Jurkat, Clone E6-1 (cell line): ENCODE data around the gene LIPC.

Experiments used
- DNase-seq: peaks from one replicate; pipeline ENCODE4 v3.0.0-alpha.2; 2011; ENCODE audit warnings: low read depth, low spot score
- H3K4me3 ChIP-seq: 2 replicates; pipeline ENCODE4 v1.5.1; 2011; ENCODE audit warnings: mild to moderate bottlenecking, low read length, control low read depth, moderate library complexity

Gene LIPC

GRCh38 chr15:58447271-58448010 lies 15.7 kb downstream of the LIPC start:
- peak; percentile 76 for DNase-seq
- H3K4me3 ChIP-seq: no peak overlapping the region

- H3K4me3 ChIP-seq: no peak overlapping the region
- no peak for DNase-seq
These were observed 16.5 kb downstream of the LIPC start for GRCh38 chr15:58448331-58448730.

- no peak for DNase-seq
- no peak overlapping the region for H3K4me3 ChIP-seq
These were observed 17.1 kb downstream of the LIPC start for GRCh38 chr15:58448906-58449305.

GRCh38 chr15:58451826-58452225 lies 20.0 kb downstream of the LIPC start:
- no peak overlapping the region for H3K4me3 ChIP-seq
- DNase-seq: no peak

- H3K4me3 ChIP-seq: no peak overlapping the region
- DNase-seq: no peak
These were observed 21.0 kb downstream of the LIPC start for GRCh38 chr15:58452775-58453174.

- DNase-seq: no peak
- H3K4me3 ChIP-seq: no peak overlapping the region
These were observed 22.4 kb downstream of the LIPC start for GRCh38 chr15:58453931-58454793.

GRCh38 chr15:58454950-58455401 lies 23.2 kb downstream of the LIPC start:
- no peak overlapping the region for H3K4me3 ChIP-seq
- no peak for DNase-seq

- DNase-seq: no peak
- no peak overlapping the region for H3K4me3 ChIP-seq
These were observed 25.7 kb downstream of the LIPC start for GRCh38 chr15:58457466-58457965.

- DNase-seq: no peak
- no peak overlapping the region for H3K4me3 ChIP-seq
These were observed 26.3 kb downstream of the LIPC start for GRCh38 chr15:58458076-58458475.

- no peak overlapping the region for H3K4me3 ChIP-seq
- DNase-seq: no peak
These were observed 27.3 kb downstream of the LIPC start for GRCh38 chr15:58459045-58459444.

- no peak for DNase-seq
- no peak overlapping the region for H3K4me3 ChIP-seq
These were observed 27.8 kb downstream of the LIPC start for GRCh38 chr15:58459560-58459959.

- DNase-seq: no peak
- no peak overlapping the region for H3K4me3 ChIP-seq
These were observed 28.5 kb downstream of the LIPC start for GRCh38 chr15:58460116-58460790.

- no peak overlapping the region for H3K4me3 ChIP-seq
- DNase-seq: no peak
These were observed 29.1 kb downstream of the LIPC start for GRCh38 chr15:58460872-58461271.

- DNase-seq: no peak
- H3K4me3 ChIP-seq: no peak overlapping the region
These were observed 30.8 kb downstream of the LIPC start for GRCh38 chr15:58462547-58462946.

- DNase-seq: no peak
- no peak overlapping the region for H3K4me3 ChIP-seq
These were observed 31.3 kb downstream of the LIPC start for GRCh38 chr15:58462973-58463663.

- no peak overlapping the region for H3K4me3 ChIP-seq
- DNase-seq: peak; percentile 99
These were observed 32.2 kb downstream of the LIPC start for GRCh38 chr15:58463815-58464650.

GRCh38 chr15:58465070-58465469 lies 33.3 kb downstream of the LIPC start:
- no peak for DNase-seq
- H3K4me3 ChIP-seq: no peak overlapping the region

- DNase-seq: no peak
- no peak overlapping the region for H3K4me3 ChIP-seq
These were observed 34.2 kb downstream of the LIPC start for GRCh38 chr15:58465866-58466517.
